ENCODE results near the gene ELF5.

The ELF5 gene

DNA sequence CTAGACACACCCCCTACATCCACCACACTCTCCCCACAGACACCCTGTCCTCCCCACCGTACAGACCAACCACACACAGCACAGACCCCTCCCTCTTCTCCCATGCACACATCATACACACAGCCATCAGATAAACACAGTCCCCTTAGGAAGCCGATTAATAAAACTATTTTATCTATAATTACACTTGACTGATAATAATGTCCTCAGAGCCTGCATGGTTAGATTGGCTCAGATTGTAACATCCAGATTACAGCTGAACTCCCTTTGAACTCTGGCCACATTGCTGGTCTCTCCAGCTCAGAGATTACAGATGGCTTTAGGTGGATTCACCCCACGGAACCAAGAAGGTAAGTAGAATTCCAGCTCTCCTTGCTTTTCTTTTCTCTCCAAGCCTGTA lies 9.5 kb upstream of the ELF5 start:
- in situ Hi-C loops (cut with MboI; ENCODE audit: low sequenced_read_pairs): no loop called here

DNA sequence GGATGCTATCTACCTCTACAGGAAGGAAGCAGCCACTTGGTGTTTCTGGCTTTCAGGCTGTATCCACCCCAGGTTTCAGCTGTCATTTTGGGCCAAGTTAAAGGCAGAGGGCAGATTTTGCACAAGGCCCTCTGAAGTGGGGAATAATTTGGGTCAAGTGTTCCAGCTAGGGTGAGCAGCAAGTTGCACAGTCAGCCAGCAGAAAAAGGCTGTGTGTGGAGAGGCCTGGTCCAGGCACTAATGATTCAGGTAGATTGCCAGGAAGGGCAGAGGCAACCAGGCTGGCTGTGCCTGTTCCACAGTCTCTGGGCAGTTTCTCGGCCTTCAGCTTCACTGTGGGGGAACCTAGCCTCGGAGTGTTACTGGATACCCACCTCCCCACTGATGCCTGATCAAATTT lies 8.6 kb upstream of the ELF5 start:
- in situ Hi-C loops (cut with MboI; ENCODE audit: low sequenced_read_pairs): no loop called here

DNA sequence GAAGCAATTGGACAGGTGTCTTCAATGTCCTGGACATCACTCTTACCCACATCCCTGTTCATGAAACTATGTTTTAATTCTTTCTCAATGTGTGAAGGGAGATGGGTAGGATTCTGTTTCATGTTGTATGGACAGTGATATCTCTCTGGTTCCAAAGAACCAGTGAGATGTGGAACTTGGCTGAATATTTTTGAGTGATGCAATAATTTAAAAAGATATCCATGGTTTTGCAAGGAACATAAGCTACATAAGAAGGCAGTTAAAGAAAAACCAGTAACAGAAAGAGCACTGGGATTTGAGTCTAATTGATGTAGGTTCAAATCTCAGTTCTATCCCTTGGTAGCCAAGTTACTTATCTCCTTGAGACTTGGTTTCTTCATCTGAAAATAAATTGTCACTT lies 7.7 kb upstream of the ELF5 start:
- in situ Hi-C loops (cut with MboI; ENCODE audit: low sequenced_read_pairs): no loop called here

DNA sequence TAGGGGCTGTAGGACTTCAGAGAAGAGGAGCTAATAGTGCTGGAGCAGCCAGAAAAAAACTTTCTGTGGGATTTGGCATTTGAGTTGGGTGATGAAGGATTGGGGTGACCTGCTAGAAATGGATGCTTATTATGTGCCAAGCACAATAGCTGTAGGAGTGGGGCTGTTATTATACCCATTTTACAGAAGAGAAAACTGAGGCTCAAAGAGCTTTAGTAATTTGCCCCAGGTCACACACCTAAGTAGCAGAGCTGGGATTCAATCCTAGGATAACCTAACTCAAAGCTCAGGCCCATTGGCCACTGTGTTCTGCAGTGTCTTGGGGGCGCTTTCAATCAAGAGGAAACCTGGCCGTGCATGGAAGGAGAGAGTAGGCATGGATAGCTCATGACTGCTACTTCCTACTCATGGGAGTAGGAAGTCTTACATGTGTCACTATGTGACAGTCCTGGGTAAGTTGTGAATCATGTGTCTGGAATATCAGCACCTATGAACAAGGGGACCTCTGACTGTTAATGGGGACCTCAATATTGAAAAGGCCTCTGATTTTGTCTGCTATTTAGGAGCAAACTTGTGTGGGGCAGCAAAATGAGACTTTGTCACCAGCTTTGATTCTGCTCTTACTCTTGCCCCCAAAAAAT lies 6.1 kb upstream of the ELF5 start:
- in situ Hi-C loops (cut with MboI; ENCODE audit: low sequenced_read_pairs): no loop called here

DNA sequence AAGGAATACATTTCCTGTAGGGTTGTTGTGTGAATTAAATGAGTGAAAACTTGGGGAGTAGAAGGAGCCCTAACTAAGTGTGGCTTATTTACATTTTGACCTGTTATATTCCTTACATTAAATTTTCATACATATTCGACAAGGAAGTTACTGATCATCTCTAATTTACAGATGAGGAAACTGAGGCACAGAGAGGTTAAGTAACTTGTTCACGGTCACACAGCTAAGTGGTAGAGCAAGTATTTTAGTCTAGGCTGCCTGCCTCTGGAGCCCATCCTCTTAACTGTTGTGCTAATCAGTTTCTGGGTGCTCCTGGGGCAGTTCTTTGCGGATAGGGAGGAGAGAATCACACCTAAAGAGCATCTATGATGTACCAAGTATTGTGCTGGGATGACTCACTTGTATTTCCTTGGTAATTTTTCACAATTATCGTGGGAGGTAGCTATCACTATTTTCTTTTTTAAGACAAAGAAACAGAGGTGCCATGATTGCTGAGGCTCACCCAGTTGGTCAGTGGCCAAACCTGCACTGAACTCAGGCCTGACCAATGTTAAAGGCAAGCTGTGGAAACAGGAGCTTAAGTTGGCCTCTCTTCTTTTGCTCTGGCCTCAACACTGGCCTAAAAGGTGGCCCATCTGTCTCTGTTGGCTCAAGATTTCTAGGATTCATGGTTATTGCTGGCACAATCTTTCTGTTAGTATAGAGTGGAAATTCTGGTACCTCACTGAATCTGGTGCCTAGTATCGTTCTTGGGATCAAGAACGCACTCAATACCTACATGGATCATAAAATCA lies 2.9 kb upstream of the ELF5 start:
- in situ Hi-C loops (cut with MboI; ENCODE audit: low sequenced_read_pairs): no loop called here

DNA sequence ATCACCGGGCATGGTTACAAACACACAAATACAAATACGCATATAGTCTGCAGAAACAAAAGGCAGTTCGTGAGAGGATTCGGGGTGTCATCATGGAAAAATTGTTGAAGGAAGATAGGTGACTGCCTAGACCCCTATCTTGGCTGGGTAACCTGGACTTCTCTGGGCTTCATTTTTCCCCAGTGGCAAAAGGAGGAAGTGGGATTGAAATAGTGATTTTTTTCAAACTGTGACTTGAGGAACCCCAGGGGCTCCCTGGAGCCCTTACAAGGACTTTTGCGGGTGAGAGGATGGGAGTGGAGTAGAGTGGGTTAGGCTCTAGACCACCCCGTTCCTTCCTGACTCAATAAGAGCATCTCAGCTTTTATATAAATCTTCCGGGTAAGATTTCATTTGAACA lies 1.0 kb upstream of the ELF5 start:
- in situ Hi-C loops (cut with MboI; ENCODE audit: low sequenced_read_pairs): no loop called here

DNA sequence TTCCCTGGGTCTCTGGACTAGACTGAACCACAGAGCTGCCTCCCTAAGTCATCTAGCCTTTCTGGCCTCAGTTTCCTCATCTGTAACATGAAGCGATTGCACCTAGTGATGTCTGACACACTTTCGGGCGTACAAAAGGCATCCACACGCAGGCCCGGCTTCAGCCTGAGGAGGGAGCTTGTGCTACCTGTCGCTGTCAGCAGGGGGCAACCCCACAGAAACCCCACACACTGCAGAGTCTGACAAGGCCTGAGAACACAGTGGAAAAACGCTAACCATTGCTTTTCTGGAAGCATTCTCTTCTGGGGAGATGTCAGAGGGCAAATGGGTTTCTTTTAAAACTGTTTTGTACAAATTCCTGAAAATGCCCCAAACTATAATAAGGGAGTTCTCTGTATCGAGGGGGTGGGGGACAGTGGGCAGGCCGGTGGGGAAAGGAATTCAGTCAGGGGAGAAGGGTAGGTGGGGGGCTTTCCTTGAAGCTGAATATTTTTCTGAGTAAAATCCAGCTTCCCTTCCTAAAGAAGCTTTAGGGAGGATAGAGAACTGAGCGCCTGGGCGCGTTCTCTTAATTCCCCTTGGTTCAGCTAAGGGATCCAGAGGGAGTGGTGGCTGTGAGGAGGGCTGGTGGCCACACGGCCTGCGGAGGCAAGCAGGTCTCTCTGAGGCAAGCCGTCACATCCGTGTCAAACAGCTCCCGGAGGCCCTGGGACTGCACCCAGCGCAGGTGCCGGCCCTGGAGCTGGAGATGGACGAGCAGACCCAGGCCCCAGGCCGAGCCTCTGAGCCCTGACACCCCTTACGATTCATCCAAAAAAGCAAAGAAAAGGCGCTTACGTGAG lies 533 bp downstream of the ELF5 start:
- in situ Hi-C loops (cut with MboI; ENCODE audit: low sequenced_read_pairs): no loop called here

DNA sequence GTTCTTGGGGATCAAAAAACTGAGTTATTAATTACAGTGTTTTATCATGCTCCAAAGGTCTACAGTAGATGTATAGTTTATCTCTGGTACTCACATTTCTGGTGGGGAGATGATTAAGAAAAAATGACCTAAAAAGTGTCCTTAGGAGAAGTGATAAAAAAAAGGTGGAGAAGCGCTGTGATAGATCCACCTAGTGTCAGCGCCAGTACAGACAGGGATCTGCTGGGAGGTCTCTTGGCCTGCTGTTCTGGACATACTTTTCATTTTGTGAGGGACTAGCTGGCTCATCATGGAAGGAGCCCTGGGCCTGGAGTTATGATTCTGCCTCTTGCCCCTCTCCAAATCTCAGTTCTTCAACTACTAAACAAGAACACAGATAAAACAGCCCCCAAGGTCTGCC lies 2.9 kb downstream of the ELF5 start:
- in situ Hi-C loops (cut with MboI; ENCODE audit: low sequenced_read_pairs): no loop called here

DNA sequence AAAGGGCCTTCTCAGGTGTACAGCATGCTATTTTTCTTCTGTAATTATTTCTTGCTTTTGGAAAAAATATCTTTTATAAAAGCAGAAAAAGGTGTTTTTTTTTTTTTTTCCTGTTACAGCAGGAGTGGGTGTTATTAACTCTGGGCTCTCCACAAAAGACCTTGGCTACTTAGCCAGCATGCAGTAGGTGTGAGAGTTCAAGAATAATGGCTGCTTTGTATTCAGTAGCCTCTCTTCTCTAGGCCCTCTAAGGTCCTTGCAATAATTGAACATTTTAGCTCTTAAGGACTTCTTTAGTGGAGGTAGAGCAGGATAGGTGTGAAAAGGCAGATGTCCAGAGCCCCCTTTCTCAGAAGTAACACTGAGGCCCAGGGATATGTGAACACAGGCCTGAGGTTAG lies 3.4 kb downstream of the ELF5 start:
- in situ Hi-C loops (cut with MboI; ENCODE audit: low sequenced_read_pairs): no loop called here

DNA sequence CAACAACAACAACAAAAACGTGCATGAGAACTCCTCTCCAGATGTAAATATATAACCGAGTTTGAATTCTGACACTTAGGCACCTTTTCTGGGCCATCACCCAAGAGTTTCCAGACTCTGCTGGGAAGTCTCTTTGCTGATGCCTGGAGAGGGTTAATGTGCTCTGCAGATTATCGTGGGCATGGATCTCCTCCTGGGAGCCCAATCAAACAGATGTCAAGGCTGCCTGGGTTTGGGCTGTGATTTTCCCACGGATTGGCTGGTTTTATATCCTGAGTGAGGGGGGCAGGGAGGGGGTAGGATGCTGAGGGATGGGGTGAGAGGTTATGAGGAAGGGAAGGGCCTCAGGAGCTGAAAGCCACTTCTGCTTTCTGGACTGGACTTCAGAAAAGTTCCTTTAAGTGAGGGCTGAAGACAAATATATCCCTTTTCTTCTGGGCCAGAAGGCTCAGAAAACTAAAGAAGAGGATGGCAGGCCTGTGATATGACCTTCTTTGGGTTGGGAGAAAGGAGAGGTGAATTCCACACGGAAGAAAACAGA lies 4.2 kb downstream of the ELF5 start:
- in situ Hi-C loops (cut with MboI; ENCODE audit: low sequenced_read_pairs): no loop called here

DNA sequence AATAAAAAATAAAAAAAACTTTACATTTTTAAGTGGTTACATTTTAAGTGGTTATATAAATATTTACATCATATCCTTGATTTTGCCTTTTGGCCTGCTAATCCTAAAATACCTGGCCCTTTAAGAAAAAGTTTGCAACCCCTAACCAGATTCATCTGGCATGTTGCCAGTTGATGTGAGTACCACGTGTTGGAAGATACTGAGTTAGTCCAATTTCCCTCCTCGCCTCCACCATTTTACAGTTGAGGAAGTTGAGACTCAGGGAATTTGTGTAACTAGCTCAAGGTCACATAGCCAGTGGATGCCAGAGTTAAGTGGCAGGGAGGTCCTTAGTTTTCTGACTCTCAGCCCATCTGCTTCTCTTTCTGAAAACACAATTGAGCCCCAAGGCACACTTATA lies 5.1 kb downstream of the ELF5 start:
- in situ Hi-C loops (cut with MboI; ENCODE audit: low sequenced_read_pairs): no loop called here

DNA sequence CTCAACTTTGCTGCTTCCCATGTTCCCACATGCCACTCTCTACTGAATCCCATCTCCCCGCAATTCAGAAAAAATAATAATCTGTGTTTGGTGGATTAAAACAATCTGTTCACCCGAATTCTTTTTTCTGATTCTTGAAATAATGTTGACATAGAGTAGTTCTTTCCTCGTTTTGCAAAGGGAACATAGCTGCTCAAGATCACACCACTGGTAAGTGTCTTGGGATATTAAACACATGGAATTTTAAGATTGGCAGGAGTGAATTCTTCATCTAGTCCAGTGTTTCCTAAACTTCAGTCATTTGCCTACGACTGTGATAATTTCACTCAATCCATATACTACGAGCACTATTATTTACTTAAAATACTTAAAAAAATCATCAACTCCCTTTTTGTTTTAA lies 6.0 kb downstream of the ELF5 start:
- in situ Hi-C loops (cut with MboI; ENCODE audit: low sequenced_read_pairs): no loop called here

DNA sequence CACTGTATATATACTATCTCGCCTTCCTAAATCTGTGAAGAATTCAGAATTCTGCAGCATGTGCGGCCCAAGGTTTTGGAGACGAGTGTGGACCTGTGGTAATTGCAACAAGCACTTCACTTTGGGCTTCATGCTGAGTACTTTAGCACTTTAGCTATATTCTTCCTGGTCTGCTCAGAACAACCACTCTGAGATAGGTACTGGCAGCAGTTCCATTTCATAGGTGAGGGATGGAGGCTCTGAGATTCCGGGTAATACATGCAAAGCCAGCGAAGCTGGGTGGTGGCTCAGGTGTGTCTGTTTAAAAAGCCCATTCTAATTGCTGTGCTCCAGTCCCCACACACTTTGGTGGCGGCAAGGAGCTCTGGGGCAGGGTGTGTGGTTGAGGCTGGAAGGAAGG lies 6.4 kb downstream of the ELF5 start:
- in situ Hi-C loops (cut with MboI; ENCODE audit: low sequenced_read_pairs): no loop called here

DNA sequence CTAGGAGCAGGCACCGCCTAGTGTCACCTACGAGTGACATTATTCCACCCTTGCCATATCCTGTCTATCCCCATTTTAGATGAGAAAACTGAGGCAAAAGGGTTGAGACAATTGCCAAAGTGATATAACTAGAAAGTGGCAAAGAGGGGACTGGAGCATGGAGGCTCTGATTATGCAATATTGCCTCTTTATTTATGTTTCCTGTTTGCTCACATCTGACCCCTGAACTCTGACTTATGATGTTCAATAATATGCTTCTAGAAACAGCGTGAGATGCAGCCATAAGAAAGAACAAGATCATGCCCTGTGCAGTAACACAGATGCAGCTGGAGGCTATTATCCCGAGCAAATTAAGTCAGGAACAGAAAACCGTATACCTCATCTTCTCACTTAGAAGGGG lies 7.7 kb downstream of the ELF5 start:
- in situ Hi-C loops (cut with MboI; ENCODE audit: low sequenced_read_pairs): no loop called here

DNA sequence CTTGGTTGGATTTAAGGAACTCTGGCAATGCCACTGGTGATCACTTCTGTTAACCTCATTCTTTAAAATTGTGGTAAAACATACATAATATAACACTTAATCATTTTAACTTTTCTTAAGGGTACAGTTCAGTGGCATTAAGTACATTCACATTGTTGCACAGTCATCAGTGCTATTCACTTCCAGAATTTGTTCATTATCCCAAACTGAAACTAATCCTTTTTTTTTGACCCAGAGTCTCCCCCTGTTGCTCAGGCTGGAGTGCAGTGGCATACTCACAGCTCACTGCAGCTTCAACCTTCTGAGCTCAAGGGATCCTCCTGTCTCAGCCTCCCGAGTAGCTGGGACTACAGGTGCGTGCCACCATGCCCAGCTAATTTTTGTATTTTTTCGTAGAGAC lies 10.6 kb downstream of the ELF5 start:
- in situ Hi-C loops (cut with MboI; ENCODE audit: low sequenced_read_pairs): no loop called here

DNA sequence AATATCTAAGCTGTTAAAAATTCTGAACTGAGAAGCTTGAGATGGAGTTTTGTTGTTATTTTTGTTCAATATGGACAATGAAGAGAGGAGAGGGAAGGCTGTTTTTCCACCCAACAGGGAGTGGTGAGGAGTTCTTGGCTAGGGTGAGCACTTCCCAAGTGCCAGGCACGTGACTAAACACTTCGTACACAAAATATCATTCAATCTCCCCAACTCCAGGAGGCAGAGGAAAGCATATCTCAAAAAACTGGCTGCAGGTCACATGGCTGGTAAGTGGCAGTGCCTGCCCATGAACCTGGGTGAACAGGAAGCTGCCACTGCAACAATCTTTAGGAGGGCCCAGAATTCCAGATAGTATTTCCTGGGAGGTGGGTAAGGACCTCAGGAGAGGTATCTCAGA lies 11.6 kb downstream of the ELF5 start:
- in situ Hi-C loops (cut with MboI; ENCODE audit: low sequenced_read_pairs): no loop called here

DNA sequence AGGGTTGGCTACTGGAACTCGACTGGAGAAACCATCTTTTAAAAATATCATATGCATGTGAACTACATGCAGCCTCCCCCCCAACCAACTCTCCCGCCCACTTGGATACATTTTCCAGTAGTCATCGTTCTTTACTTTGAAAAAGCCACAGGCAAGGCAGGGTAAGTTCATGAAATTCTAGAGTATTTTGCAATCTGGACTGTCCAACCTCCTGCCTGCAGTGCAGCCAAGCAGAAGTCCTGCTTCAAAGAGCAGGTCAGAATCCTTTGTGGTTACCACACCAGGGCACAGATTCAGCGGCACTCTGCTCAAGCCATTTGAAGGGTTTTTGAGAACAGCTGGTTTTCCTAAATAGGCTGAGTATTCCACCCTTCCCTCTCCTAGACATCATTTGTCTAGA lies 12.1 kb downstream of the ELF5 start:
- in situ Hi-C loops (cut with MboI; ENCODE audit: low sequenced_read_pairs): no loop called here

DNA sequence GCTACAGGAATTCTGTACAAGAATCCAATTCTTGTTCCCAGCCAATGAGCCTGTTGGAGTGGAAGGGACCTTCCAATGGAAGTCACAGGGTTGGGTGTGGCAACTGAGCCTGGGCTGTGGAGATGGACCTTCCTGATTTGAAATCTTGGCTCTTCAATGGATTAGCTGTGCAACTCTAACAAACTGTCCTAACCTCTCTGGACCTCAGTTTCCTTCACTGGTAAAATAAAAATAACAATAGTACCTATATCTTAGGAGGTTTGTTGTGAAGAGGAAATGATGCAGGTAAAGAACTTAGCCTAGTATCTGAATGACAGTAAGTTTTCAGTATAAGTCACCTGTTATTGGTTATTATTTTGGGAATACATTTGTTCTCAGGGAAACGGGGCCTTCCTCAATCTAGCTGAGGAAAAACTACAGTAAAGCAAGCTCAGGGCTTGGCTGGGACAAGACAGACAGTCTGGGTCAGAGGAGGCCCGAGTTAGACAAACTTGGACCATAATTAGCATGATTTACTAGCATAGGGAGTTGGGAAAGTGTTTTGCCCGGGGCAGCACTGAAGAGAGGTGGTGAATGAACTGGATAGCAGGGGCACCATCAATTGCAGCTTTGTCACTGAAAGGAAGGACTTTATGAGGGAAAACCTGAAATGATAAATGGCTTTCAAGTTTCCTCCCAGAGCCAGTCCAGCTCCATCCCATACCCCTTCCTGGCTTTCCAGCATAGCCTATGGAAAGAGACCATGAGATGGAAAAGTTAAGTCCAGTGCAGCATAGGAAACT lies 13.7 kb downstream of the ELF5 start:
- in situ Hi-C loops (cut with MboI; ENCODE audit: low sequenced_read_pairs): no loop called here

DNA sequence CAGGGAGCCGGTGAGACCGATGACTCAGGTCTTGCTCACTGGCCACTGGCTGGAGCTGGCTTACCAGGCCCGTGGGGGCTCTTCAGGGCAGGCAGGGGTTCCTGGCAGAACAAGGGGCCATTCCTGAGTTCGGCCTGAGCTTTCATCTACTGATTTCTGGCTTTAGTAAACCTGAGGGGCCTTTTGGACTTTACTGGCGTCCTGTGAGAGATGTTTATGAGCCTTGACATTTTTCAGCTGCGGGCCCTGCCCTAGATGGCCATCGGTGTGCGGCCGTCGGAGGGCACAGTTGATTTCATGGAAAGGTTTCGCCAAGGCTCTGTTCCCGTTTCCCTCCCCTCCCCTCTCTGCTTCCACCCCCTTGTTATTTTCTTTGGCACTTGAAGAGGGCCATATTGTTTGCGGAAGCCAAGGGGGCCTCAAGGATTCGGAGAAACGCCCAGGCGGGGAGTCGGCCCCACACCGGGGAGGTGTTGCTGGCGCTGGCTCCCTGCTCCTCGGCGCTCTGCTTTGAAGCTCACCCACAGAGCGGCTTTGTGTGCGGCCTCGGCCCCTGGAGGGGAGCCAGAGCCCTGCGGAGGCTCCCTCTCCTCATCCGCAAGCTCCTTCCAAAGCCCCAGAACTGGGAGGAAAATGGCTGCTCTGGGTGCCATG lies 17.7 kb downstream of the ELF5 start:
- in situ Hi-C loops (cut with MboI; ENCODE audit: low sequenced_read_pairs): no loop called here

DNA sequence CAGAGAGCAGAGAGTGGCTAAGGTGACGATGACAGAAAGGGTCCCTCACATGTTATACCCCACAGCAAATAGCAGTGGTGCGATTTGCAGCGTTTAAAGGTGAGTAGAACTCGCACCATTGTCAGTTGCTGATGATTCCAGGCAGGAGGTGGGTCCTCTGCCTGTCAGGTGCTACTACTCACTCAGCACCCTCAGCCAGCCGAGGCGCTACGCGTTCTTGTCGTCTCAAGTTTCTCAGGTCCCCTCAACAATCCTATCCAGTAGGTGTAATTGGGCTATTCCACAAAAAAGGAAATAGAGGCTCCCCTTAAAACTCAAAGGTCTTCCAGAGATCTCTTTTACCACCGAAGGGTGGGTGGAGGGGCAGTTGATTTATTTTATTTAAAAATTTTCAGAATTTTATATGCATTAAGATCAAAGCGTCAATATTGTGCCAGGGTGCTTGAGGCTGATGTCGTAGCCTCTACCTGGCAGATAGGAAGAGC lies 18.3 kb downstream of the ELF5 start:
- in situ Hi-C loops (cut with MboI; ENCODE audit: low sequenced_read_pairs): no loop called here

Data from hTERT RPE-1 (cell line).